ENCODE measurements around the gene CLCNKB. TPM values are rescaled to one million over a fixed set of nuclear protein-coding genes. Genes with fewer than 3 reads are reported as not detected.

CLCNKB gene
- total RNA-seq, 4 donors from 2014 or later, result 7.1 to 42.2 (median 15.4) TPM

GRCh38 chr1:16015491-16015890 is 28.1 kb upstream of the CLCNKB start:
- Histone ChIP-seq H3K9me3 (no peaks in the 10 kb centered on the region), H3K36me3 (no peaks in the 10 kb centered on the region), H3K27ac (peak overlapping the region in 2 of 3 donors; percentile 89 to 96), H3K4me3 (replicated peaks in 1 of 3) (no peak overlapping the region), H3K27me3 (no peaks in the 10 kb centered on the region), H3K4me1 (peaks cover 62 to 69% of the 10 kb centered on the region in 2 donors)
- TF ChIP-seq CTCF (IDR thresholded peaks at IDR 0.05) (no peak), POLR2A (IDR thresholded peaks at IDR 0.05) (no peak)
- no peak for DNase-seq
- intact Hi-C loops (cut with DNase I), result no loop called here
- 95 to 96% methylated on average over 18 to 25 of the region's 25 CpGs for WGBS, 2 donors

- DNase-seq, result peak; percentile 26 to 35
- WGBS, 2 donors, result 71 to 82% methylated on average over 11 to 20 of the region's 23 CpGs
- H3K27me3 ChIP-seq, result no peaks in the 10 kb centered on the region
- peak overlapping the region in 2 of 3 donors; percentile 67 to 96 for H3K27ac ChIP-seq
- intact Hi-C loops (cut with DNase I), result no loop called here
- no peak for TF ChIP-seq POLR2A (IDR thresholded peaks at IDR 0.05)
- TF ChIP-seq CTCF (IDR thresholded peaks at IDR 0.05), result no peak
- H3K4me3 ChIP-seq (replicated peaks in 1 of 3), result no peak overlapping the region
- peaks cover 63 to 69% of the 10 kb centered on the region in 2 donors for H3K4me1 ChIP-seq
- no peaks in the 10 kb centered on the region for H3K9me3 ChIP-seq
- no peaks in the 10 kb centered on the region for H3K36me3 ChIP-seq
These were observed 27.4 kb upstream of the CLCNKB start for GRCh38 chr1:16015960-16016901.

GRCh38 chr1:16017076-16017460 is 26.5 kb upstream of the CLCNKB start:
- Histone ChIP-seq H3K27ac (peak overlapping the region in 2 of 3 donors; percentile 67 to 96), H3K9me3 (no peaks in the 10 kb centered on the region), H3K4me1 (peaks cover 71 to 76% of the 10 kb centered on the region in 2 donors), H3K4me3 (replicated peaks in 1 of 3) (no peak overlapping the region), H3K27me3 (no peaks in the 10 kb centered on the region), H3K36me3 (no peaks in the 10 kb centered on the region)
- WGBS, 2 donors, result 83 to 86% methylated on average over 2 to 10 of the region's 10 CpGs
- TF ChIP-seq CTCF (IDR thresholded peaks at IDR 0.05), result no peak
- no peak for TF ChIP-seq POLR2A (IDR thresholded peaks at IDR 0.05)
- DNase-seq, result no peak
- intact Hi-C loops (cut with DNase I), result no loop called here

- no peaks in the 10 kb centered on the region for H3K27me3 ChIP-seq
- TF ChIP-seq POLR2A (IDR thresholded peaks at IDR 0.05), result peak in 1 of 2 donors; percentile 66
- TF ChIP-seq CTCF (IDR thresholded peaks at IDR 0.05), result peak in 1 of 6 experiments; percentile 13
- H3K4me1 ChIP-seq, result peaks cover 68 to 71% of the 10 kb centered on the region in 2 donors
- H3K4me3 ChIP-seq (replicated peaks in 1 of 3), result no peak within 1 kb of the TSS
- WGBS, 2 donors, result 48 to 59% methylated on average over 36 to 37 of the region's 37 CpGs
- intact Hi-C loops (cut with DNase I), result no loop called here
- no peaks in the 10 kb centered on the region for H3K36me3 ChIP-seq
- peak within 1 kb of the TSS; percentile 55 to 96 (median 67) for H3K27ac ChIP-seq
- no peaks in the 10 kb centered on the region for H3K9me3 ChIP-seq
- DNase-seq, result peak; percentile 36 to 72
These were observed 25.9 kb upstream of the CLCNKB start, which contains the start of gene HSPB7 for GRCh38 chr1:16017461-16018303. TSS of gene HSPB7 (minus strand) at chr1:16018043. CDS start at chr1:16017963, 80 bp downstream.
